ENCODE results near the gene KRT3.
A peak's percentile ranks its signal among the peaks of the same experiment; 100 is the strongest.

The KRT3 gene

GRCh38 chr12:52796839-52797528, 1.1 kb upstream of the KRT3 start:
- no peak for DNase-seq

- no peak for DNase-seq
These were observed 495 bp upstream of the KRT3 start for GRCh38 chr12:52796429-52796794.

GRCh38 chr12:52795332-52795674, 614 bp downstream of the KRT3 start:
- DNase-seq: peak; percentile 3

- DNase-seq: peak; percentile 24
These were observed 1.2 kb downstream of the KRT3 start for GRCh38 chr12:52794479-52795331.

- DNase-seq: no peak
These were observed 3.5 kb downstream of the KRT3 start for GRCh38 chr12:52792185-52793029.

GRCh38 chr12:52791271-52792184, 4.4 kb downstream of the KRT3 start:
- DNase-seq: no peak

GRCh38 chr12:52790427-52791270, 5.3 kb downstream of the KRT3 start:
- DNase-seq: no peak

- peak; percentile 57 for DNase-seq
These were observed 6.1 kb downstream of the KRT3 start for GRCh38 chr12:52789637-52790426.

- peak; percentile 22 for DNase-seq
These were observed 6.9 kb downstream of the KRT3 start for GRCh38 chr12:52788876-52789636.

GRCh38 chr12:52788192-52788875, 7.6 kb downstream of the KRT3 start:
- DNase-seq: peak; percentile 14

- peak; percentile 43 for DNase-seq
These were observed 8.4 kb downstream of the KRT3 start for GRCh38 chr12:52787324-52788191.

- DNase-seq: no peak
These were observed 11.0 kb downstream of the KRT3 start for GRCh38 chr12:52784909-52785308.

- no peak for DNase-seq
These were observed 12.2 kb downstream of the KRT3 start for GRCh38 chr12:52783563-52784316.

- no peak for DNase-seq
These were observed 13.4 kb downstream of the KRT3 start for GRCh38 chr12:52782502-52782901.

- DNase-seq: no peak
These were observed 14.4 kb downstream of the KRT3 start for GRCh38 chr12:52781399-52782082.

- no peak for DNase-seq
These were observed 16.0 kb downstream of the KRT3 start for GRCh38 chr12:52779914-52780313.

GRCh38 chr12:52778833-52779232, 17.1 kb downstream of the KRT3 start:
- DNase-seq: no peak

Measured in activated effector memory CD4-positive, alpha-beta T cell treated with anti-CD3 and anti-CD28 coated beads, Interleukin-2, amount 50 U/mL, for 16 hours (primary cell).